GM19025 (cell line): ENCODE measurements around the gene PSMG1.

Experiments used
- ATAC-seq: cut with Tn5 transposase; IDR thresholded peaks from one replicate; pipeline ENCODE4 v1.9.1; 2021; ENCODE audit warnings: mild to moderate bottlenecking, low read depth, moderate library complexity; ENCODE audit not compliant: unreplicated experiment

The PSMG1 gene

GRCh38 chr21:39126486-39126806, 56.8 kb downstream of the PSMG1 start:
- ATAC-seq: no peak

- no peak for ATAC-seq
These were observed 57.3 kb downstream of the PSMG1 start for GRCh38 chr21:39125752-39126485.
